Breast epithelium (tissue), 4 donors: ENCODE measurements around the gene LMNA. TPM values are rescaled to one million over a fixed set of nuclear protein-coding genes. Genes with fewer than 3 reads are reported as not detected.

ENCODE experiments used
- DNase-seq, 2 donors: peaks; one replicate each; pipeline ENCODE4 v3.0.0-alpha.2; 2019; ENCODE audit warnings: low spot score in 2 of 2
- H3K27ac ChIP-seq, 2 donors: fragments of 200-600 bp; sonication (generic) in 1 of 2; one replicate each; pipeline ENCODE4 v1.5.1; 2016 to 2019; ENCODE audit warnings: mild to moderate bottlenecking in 1 of 2
- H3K27me3 ChIP-seq, 2 donors: fragments of 200-600 bp; sonication (generic) in 1 of 2; one replicate each; pipeline versions ENCODE4 v1.5.1 to v1.6.0; 2017 to 2019; ENCODE audit warnings: control low read depth in 1 of 2, mild to moderate bottlenecking in 1 of 2
- H3K36me3 ChIP-seq: fragments of 200-600 bp; one replicate; pipeline ENCODE4 v1.5.1; 2019
- H3K4me1 ChIP-seq, 2 donors: fragments of 200-600 bp; sonication (generic); one replicate each; pipeline ENCODE4 v1.5.1; 2016 to 2019; ENCODE audit warnings: control low read depth in 1 of 2
- H3K4me3 ChIP-seq, 3 donors: fragments of 200-600 bp; sonication (generic); 1 replicate in 2 of 3; 2 replicates in 1 of 3; pipeline ENCODE4 v1.5.1; 2016 to 2019; ENCODE audit warnings: mild to moderate bottlenecking in 3 of 3, moderate library complexity in 2 of 3
- H3K9me3 ChIP-seq, 2 donors: fragments of 200-600 bp; sonication (generic) in 1 of 2; one replicate each; pipeline ENCODE4 v1.5.1; 2016 to 2019; ENCODE audit warnings: control low read depth in 1 of 2
- POLR2A ChIP-seq: fragments of 450-650 bp; IDR thresholded peaks from one replicate; pipeline ENCODE4 v1.6.1; 2016; ENCODE audit warnings: antibody characterized with exemption, mild to moderate bottlenecking, moderate library complexity
- POLR2AphosphoS5 ChIP-seq, 3 donors: sonication (generic); formaldehyde crosslinking; IDR thresholded peaks; one replicate each; pipeline ENCODE4 v1.6.1; 2017; ENCODE audit warnings: antibody characterized with exemption in 3 of 3
- intact Hi-C: fragments of 100-400 bp; cut with DNase I; formaldehyde crosslinking; loops from one replicate; pipeline ENCODE4 v1.15.1; 2023; ENCODE audit warnings: low total_unique reads
- total RNA-seq, 3 donors: library from RNA; depleted of rRNA; stranded (reverse); fragments of >200 nt; gene quantifications; one replicate each; pipeline ENCODE4 v1.1.0, GENCODE V29; 2016
- TF ChIP-seq, protein P1 (sequence below), 3 donors: fragments of 450-650 bp; IDR thresholded peaks; one replicate each; pipeline ENCODE4 v1.5.1; 2016 to 2017; ENCODE audit warnings: antibody characterized with exemption in 3 of 3, mild to moderate bottlenecking in 3 of 3, moderate library complexity in 3 of 3

The LMNA gene
- total RNA-seq, 3 donors from 2014 or later = 292 to 367 (median 319) TPM

DNA sequence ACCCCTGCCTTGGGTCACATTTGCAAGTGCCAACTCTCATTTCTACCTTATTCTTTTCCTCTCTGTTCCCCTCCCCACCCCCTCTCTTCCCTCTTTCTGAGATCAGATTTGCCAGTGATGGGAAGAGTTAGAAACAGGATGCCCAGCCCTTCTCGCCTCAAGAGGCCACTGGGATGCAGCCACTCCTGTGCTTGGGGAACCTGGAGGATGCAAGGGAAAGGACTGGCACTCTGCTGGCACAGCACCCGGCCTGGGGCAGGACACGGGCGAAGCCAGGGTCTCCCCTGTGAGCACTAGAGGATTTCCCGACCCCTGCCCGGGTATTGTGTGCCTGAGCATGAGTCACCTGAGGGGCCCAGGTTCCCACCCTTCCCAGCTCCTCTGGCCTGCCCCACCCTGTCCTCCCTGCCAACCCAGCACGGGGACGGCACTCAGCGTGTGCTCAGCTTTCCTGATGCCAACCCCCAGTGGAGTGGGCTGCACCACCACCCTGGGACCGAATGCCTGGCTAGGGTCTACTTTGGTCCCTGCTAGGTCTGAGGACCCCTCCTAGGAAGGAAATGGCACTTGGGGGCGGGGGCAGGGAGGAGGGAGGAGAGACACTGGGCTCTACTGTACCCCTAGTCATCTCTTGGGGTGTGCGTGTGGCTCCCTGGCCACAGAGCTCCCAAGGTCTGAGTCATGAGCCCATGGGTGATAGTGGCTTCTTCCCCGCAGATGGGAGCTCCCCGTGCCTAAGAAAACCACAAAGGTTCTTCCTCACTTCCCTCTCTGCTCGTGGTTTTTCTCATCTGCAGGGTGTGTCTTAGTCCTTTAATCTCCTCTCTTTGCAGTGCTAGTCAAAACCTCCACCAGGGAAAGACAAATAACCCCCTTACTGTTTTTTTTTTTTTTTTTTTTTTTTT lies 12.4 kb downstream of the LMNA start:
- intact Hi-C loops = no loop called here
- Histone ChIP-seq H3K27me3 (no peaks in the 10 kb centered on the region), H3K27ac (peak overlapping the region; percentile 94 to 98), H3K36me3 (no peaks in the 10 kb centered on the region), H3K4me3 (peak overlapping the region; percentile 17 to 53 (median 25)), H3K9me3 (no peaks in the 10 kb centered on the region), H3K4me1 (peaks cover 45 to 75% of the 10 kb centered on the region in 2 donors)
- TF ChIP-seq, protein P1, sequence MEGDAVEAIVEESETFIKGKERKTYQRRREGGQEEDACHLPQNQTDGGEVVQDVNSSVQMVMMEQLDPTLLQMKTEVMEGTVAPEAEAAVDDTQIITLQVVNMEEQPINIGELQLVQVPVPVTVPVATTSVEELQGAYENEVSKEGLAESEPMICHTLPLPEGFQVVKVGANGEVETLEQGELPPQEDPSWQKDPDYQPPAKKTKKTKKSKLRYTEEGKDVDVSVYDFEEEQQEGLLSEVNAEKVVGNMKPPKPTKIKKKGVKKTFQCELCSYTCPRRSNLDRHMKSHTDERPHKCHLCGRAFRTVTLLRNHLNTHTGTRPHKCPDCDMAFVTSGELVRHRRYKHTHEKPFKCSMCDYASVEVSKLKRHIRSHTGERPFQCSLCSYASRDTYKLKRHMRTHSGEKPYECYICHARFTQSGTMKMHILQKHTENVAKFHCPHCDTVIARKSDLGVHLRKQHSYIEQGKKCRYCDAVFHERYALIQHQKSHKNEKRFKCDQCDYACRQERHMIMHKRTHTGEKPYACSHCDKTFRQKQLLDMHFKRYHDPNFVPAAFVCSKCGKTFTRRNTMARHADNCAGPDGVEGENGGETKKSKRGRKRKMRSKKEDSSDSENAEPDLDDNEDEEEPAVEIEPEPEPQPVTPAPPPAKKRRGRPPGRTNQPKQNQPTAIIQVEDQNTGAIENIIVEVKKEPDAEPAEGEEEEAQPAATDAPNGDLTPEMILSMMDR (IDR thresholded peaks at IDR 0.05) = peak in 1 of 3 donors; percentile 49
- TF ChIP-seq POLR2AphosphoS5 (IDR thresholded peaks at IDR 0.05) (peak in 2 of 3 donors; percentile 22 to 46), POLR2A (no peak)
- DNase-seq = peak in 1 of 2 donors; percentile 68

DNA sequence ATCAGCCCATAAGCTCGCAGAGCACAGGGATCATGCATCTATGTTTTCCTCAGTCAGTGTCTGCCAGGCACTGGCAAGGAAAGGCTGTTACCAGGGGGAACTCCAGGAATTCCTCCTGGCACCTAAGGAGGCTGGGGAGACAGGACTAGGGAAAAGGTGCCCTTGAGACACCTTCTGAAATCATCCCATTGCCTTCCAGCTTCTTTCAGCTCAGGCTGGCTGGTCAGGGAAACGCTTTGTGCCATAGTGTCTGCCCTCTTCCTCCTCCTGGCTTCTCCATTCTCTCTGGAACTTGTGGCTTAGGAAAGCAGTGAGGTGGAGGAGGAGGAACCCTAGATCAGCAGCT lies 13.8 kb downstream of the LMNA start:
- intact Hi-C loops = no loop called here
- Histone ChIP-seq H3K4me1 (peaks cover 45 to 62% of the 10 kb centered on the region in 2 donors), H3K4me3 (peak overlapping the region in 2 of 3 donors; percentile 8 to 50), H3K36me3 (no peaks in the 10 kb centered on the region), H3K27me3 (no peaks in the 10 kb centered on the region), H3K27ac (peak overlapping the region; percentile 98), H3K9me3 (no peaks in the 10 kb centered on the region)
- TF ChIP-seq POLR2AphosphoS5 (IDR thresholded peaks at IDR 0.05) (no peak), POLR2A (no peak)
- DNase-seq = no peak

DNA sequence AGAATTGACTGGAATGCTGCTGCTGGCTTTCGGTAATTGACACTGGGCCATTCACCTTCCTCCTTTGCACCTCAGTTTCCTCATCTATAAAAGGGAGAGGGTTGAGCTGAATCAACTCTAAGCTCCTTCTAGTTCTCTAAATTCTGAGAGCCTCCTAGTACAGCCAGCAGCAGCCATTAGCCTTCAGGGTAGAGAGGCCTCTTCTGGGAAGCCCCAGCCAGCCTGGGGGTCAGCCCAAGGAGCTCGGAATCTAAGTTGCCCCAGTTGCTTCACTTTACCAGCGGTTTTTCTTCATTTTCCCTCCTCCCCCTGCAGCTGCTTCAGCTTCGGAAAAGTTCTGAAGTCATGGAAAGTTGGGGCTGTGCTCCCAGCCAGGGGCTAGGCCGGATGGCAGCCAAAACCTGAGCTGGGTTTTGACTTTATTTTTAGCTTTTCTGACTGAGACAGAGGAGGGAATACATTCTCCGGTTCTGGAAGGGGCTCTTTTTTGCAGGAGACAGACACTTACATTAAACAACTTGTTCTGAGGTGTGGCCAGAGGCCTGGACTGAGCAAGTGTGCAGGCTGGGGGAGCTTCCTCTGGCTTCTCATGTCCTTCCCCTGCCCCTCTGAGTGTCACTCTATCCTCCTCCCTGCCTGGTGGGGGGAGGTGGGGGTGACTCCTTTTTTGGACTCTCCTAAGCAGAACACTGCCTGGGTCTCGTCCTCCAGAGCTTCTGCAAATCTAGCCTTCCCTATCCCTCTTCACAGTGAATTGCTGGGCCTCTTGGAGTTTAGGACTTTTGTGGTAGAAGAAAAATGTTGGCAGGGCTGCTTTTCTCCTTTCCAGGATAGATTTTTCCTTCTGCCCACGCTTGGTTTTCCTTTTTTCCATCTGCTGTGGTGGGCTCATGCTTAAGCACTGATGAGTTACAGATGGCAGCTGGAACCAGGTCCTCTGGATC lies 14.4 kb downstream of the LMNA start:
- H3K36me3 ChIP-seq = no peaks in the 10 kb centered on the region
- H3K27me3 ChIP-seq = no peaks in the 10 kb centered on the region
- H3K4me3 ChIP-seq = peak overlapping the region; percentile 8 to 50 (median 14)
- TF ChIP-seq POLR2A (no peak), POLR2AphosphoS5 (IDR thresholded peaks at IDR 0.05) (peak; percentile 45 to 72 (median 48))
- TF ChIP-seq, protein P1 (IDR thresholded peaks at IDR 0.05) = no peak
- peak overlapping the region; percentile 98 for H3K27ac ChIP-seq
- DNase-seq = no peak
- peaks cover 43 to 58% of the 10 kb centered on the region in 2 donors for H3K4me1 ChIP-seq
- intact Hi-C loops = no loop called here
- H3K9me3 ChIP-seq = no peaks in the 10 kb centered on the region

DNA sequence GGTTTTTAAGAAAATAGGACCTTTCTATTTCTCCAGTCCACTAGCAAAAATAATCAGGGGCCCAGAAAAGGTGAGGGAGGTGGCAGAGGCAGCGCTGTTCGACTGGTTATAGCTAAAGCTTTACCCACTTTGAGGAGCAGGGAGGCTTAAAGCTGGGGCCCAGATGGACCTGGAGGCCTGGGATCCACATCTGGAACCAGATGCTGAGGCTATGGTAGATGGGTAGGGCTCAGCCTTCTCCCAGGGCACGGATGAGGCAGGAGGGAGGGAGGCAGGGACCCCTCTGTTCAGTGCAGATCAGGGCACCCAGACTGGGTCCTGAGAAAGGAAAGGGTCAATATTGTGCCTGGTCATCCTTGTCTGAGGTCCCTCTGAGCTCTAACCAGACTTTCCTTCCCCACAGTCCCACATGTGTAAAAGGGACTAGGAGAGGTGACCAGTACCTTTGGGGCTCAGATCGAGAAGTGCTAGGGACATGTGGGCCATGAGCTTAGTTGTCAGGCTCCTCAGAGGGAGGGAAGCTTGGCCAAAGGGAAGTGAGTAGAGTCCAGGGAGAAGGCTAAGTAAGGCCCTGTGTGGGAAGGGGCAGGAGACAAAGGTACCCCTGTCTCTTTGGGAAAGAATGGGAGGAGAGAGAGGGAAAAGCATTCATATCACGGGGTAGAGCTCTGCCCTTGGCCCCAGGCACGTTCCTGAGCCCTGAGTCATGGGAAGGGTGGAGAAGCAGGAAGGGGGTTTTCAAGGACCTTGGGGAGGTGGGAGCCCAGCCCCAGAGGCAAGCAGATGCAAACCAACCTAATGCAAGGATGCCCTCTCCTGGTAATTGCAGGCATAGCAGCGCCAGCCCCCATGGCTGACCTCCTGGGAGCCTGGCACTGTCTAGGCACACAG lies 15.4 kb downstream of the LMNA start:
- no peaks in the 10 kb centered on the region for H3K9me3 ChIP-seq
- TF ChIP-seq POLR2A (no peak), POLR2AphosphoS5 (IDR thresholded peaks at IDR 0.05) (peak; percentile 92 to 96 (median 95))
- TF ChIP-seq, protein P1 (IDR thresholded peaks at IDR 0.05) = peak; percentile 95 to 99 (median 99)
- peak overlapping the region; percentile 98 for H3K27ac ChIP-seq
- H3K4me1 ChIP-seq = peaks cover 37 to 48% of the 10 kb centered on the region in 2 donors
- no peaks in the 10 kb centered on the region for H3K36me3 ChIP-seq
- H3K27me3 ChIP-seq = no peaks in the 10 kb centered on the region
- H3K4me3 ChIP-seq = peak overlapping the region in 2 of 3 donors; percentile 14 to 49
- peak; percentile 92 to 96 for DNase-seq
- intact Hi-C loops = no loop called here

DNA sequence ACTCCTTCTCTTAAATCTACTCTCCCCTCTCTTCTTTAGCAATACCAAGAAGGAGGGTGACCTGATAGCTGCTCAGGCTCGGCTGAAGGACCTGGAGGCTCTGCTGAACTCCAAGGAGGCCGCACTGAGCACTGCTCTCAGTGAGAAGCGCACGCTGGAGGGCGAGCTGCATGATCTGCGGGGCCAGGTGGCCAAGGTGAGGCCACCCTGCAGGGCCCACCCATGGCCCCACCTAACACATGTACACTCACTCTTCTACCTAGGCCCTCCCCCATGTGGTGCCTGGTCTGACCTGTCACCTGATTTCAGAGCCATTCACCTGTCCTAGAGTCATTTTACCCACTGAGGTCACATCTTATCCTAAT lies 16.0 kb downstream of the LMNA start:
- TF ChIP-seq, protein P1 (IDR thresholded peaks at IDR 0.05) = peak in 1 of 3 donors; percentile 11
- TF ChIP-seq POLR2A (no peak), POLR2AphosphoS5 (IDR thresholded peaks at IDR 0.05) (no peak)
- Histone ChIP-seq H3K4me3 (no peak overlapping the region), H3K9me3 (no peaks in the 10 kb centered on the region), H3K36me3 (peaks cover 4% of the 10 kb centered on the region), H3K27me3 (no peaks in the 10 kb centered on the region), H3K4me1 (peaks cover 30 to 44% of the 10 kb centered on the region in 2 donors), H3K27ac (peak overlapping the region; percentile 98)
- no peak for DNase-seq
- intact Hi-C loops = no loop called here
